PC-3 (cell line): ENCODE data around the gene WNT8A.
"Not testable (repeated sequence)": the region's sequence is repeated elsewhere in the genome, so short reads cannot be mapped to it uniquely, and the experiment has no call there.

Source experiments
- EZH2 ChIP-seq: fragments of 300-600 bp; sonication (generic); IDR thresholded peaks from one replicate; pipeline ENCODE4 v1.6.1; 2017; ENCODE audit warnings: antibody characterized with exemption, mild to moderate bottlenecking, low read length; ENCODE audit not compliant: unreplicated experiment
- EZH2phosphoT487 ChIP-seq: fragments of 300-600 bp; sonication (generic); IDR thresholded peaks from 2 replicates; pipeline ENCODE4 v1.6.1; 2018; ENCODE audit warnings: mild to moderate bottlenecking, antibody characterized with exemption, low read length, borderline replicate concordance
- TF ChIP-seq, protein P1 (sequence below): fragments of 300-600 bp; sonication (generic); conservative IDR thresholded peaks from 2 replicates; pipeline ENCODE4 v1.5.1; 2017; ENCODE audit warnings: antibody characterized with exemption, low read depth, mild to moderate bottlenecking, low read length

GRCh38 chr5:138052718-138053117 lies 31.1 kb upstream of the WNT8A start:
- not testable (repeated sequence) for TF ChIP-seq EZH2, EZH2phosphoT487
- TF ChIP-seq, protein P1, sequence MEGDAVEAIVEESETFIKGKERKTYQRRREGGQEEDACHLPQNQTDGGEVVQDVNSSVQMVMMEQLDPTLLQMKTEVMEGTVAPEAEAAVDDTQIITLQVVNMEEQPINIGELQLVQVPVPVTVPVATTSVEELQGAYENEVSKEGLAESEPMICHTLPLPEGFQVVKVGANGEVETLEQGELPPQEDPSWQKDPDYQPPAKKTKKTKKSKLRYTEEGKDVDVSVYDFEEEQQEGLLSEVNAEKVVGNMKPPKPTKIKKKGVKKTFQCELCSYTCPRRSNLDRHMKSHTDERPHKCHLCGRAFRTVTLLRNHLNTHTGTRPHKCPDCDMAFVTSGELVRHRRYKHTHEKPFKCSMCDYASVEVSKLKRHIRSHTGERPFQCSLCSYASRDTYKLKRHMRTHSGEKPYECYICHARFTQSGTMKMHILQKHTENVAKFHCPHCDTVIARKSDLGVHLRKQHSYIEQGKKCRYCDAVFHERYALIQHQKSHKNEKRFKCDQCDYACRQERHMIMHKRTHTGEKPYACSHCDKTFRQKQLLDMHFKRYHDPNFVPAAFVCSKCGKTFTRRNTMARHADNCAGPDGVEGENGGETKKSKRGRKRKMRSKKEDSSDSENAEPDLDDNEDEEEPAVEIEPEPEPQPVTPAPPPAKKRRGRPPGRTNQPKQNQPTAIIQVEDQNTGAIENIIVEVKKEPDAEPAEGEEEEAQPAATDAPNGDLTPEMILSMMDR: not testable (repeated sequence)
